Endothelial cell of umbilical vein (primary cell): Measurements from ENCODE around the gene ACTR1A. TPM values are rescaled to one million over a fixed set of nuclear protein-coding genes. Genes with fewer than 3 reads are reported as not detected.

Experiments used
- BruUV-seq: library from RNA; stranded (reverse); fragments of 400-500 nt; replicated peaks from 2 replicates; lab custom pipeline; 2021; lab: Mats Ljungman, UMichigan
- CTCF ChIA-PET: fragments of 300-600, 350-600 bp; sonication (Branson Sonifier 250); formaldehyde crosslinking; loops from one replicate; lab custom pipeline; 2021; ENCODE audit warnings: antibody characterized with exemption, inconsistent platforms; lab: Charles Lee
- POLR2A ChIA-PET: fragments of 300-600, 350-600 bp; sonication (Branson Sonifier 250); formaldehyde crosslinking; loops from one replicate; lab custom pipeline; 2021; ENCODE audit warnings: antibody characterized with exemption, inconsistent platforms; lab: Charles Lee
- DNase-seq: peaks from one replicate; pipeline ENCODE4 v3.0.0-alpha.2; 2011; ENCODE audit warnings: low read depth, low spot score
- FAIRE-seq: peaks from 2 replicates; lab custom pipeline; 2011; peaks lifted over from hg19 to GRCh38; lab: Jason Lieb, UNC
- H2AFZ ChIP-seq: 2 replicates; pipeline ENCODE4 v1.6.0; 2012; ENCODE audit warnings: low read depth, low read length, control low read depth, inconsistent platforms
- H3K27ac ChIP-seq: 2 replicates; pipeline ENCODE4 v1.5.1; 2011; ENCODE audit warnings: low read depth, mild to moderate bottlenecking, control low read depth, low read length, moderate library complexity; ENCODE audit not compliant: insufficient read depth
- H3K27me3 ChIP-seq, 2 experiments: 2 replicates each; pipeline versions ENCODE4 v1.6.0 to v1.6.1; 2011; ENCODE audit warnings: low read length in 2 of 2, mixed read lengths in 1 of 2; ENCODE audit not compliant: control insufficient read depth in 2 of 2, insufficient read depth in 2 of 2
- H3K36me3 ChIP-seq, 2 experiments: 2 replicates in 1 of 2; 3 replicates in 1 of 2; pipeline ENCODE4 v1.5.1; 2011; ENCODE audit warnings: low read length in 2 of 2, mild to moderate bottlenecking in 1 of 2, moderate library complexity in 1 of 2; ENCODE audit not compliant: control insufficient read depth in 2 of 2, insufficient read depth in 2 of 2; ENCODE audit errors: extremely low read depth in 1 of 2
- H3K4me1 ChIP-seq: 3 replicates; pipeline ENCODE4 v1.5.1; 2011; ENCODE audit warnings: mild to moderate bottlenecking, low read length; ENCODE audit not compliant: control insufficient read depth, insufficient read depth; ENCODE audit errors: extremely low read depth
- H3K4me2 ChIP-seq: 2 replicates; pipeline ENCODE4 v1.6.1; 2011; ENCODE audit warnings: low read length, control low read depth, mixed read lengths; ENCODE audit not compliant: insufficient read depth
- H3K4me3 ChIP-seq, 3 experiments: fragments of 200-600 bp in 1 of 3; sonication (generic), shearing (Covaris generic) in 1 of 3; replicated peaks in 1 of 3; 2 replicates each; pipeline ENCODE4 v1.5.1; 2011 to 2016; ENCODE audit warnings: control low read depth in 3 of 3, low read length in 3 of 3, mild to moderate bottlenecking in 2 of 3, inconsistent platforms in 1 of 3, low read depth in 1 of 3, moderate library complexity in 1 of 3; ENCODE audit not compliant: insufficient read depth in 1 of 3
- H3K79me2 ChIP-seq: 2 replicates; pipeline ENCODE4 v1.6.0; 2012; ENCODE audit warnings: low read length, inconsistent platforms; ENCODE audit not compliant: control insufficient read depth, insufficient read depth
- H3K9ac ChIP-seq: replicated peaks from 2 replicates; pipeline ENCODE3; 2011; ENCODE audit warnings: low read length, control low read depth; ENCODE audit not compliant: insufficient read depth; ENCODE audit errors: extremely low read depth
- H3K9me1 ChIP-seq: replicated peaks from 3 replicates; pipeline ENCODE4 v1.6.0; 2011; ENCODE audit warnings: mild to moderate bottlenecking, low read length; ENCODE audit not compliant: control insufficient read depth, insufficient read depth; ENCODE audit errors: extremely low read depth
- H3K9me3 ChIP-seq: replicated peaks from 2 replicates; pipeline ENCODE4 v1.5.1; 2012; ENCODE audit warnings: low read length, inconsistent platforms; ENCODE audit not compliant: control insufficient read depth, insufficient read depth
- H4K20me1 ChIP-seq: replicated peaks from 2 replicates; pipeline ENCODE3; 2011; ENCODE audit warnings: mild to moderate bottlenecking, low read length; ENCODE audit not compliant: control insufficient read depth, insufficient read depth; ENCODE audit errors: extremely low read depth
- EZH2 ChIP-seq: IDR thresholded peaks from 2 replicates; pipeline ENCODE4 v1.6.1; 2012; ENCODE audit warnings: borderline replicate concordance, low read depth, mild to moderate bottlenecking, moderate library complexity, low read length, inconsistent platforms; ENCODE audit not compliant: severe bottlenecking
- FOS ChIP-seq: IDR thresholded peaks from 2 replicates; pipeline ENCODE4 v1.6.1; 2011; ENCODE audit warnings: mild to moderate bottlenecking, low read length, moderate library complexity, borderline replicate concordance; ENCODE audit not compliant: insufficient read depth
- GATA2 ChIP-seq: IDR thresholded peaks from 2 replicates; pipeline ENCODE4 v1.7.0; 2011; ENCODE audit warnings: low read depth, mild to moderate bottlenecking, moderate library complexity, mixed read lengths, low read length; ENCODE audit not compliant: insufficient read length, insufficient read depth
- JUN ChIP-seq: IDR thresholded peaks from 2 replicates; pipeline ENCODE4 v1.6.1; 2011; ENCODE audit warnings: borderline replicate concordance, low read depth; ENCODE audit not compliant: insufficient read length, insufficient read depth
- MYC ChIP-seq: IDR thresholded peaks from one replicate; pipeline ENCODE4 v1.6.1; 2011; ENCODE audit warnings: mild to moderate bottlenecking, low read depth, low read length
- POLR2A ChIP-seq: IDR thresholded peaks from 2 replicates; pipeline ENCODE4 v1.6.1; 2012; ENCODE audit warnings: low read depth, mild to moderate bottlenecking, control low read depth, low read length
- POLR2AphosphoS5 ChIP-seq: IDR thresholded peaks from 2 replicates; pipeline ENCODE4 v1.6.1; 2012; ENCODE audit warnings: low read depth, mild to moderate bottlenecking, control low read depth, low read length, moderate library complexity; ENCODE audit not compliant: insufficient read depth
- dilution Hi-C: fragments of 300-500 bp; cut with MboI; formaldehyde crosslinking; loops from one replicate; pipeline ENCODE4 v1.15.0; 2019; ENCODE audit warnings: low sequenced_read_pairs; ENCODE audit not compliant: extremely low pct_ligation_motif_present
- intact Hi-C: fragments of 100-400 bp; cut with micrococcal nuclease; formaldehyde crosslinking; loops from one replicate; pipeline ENCODE4 v1.10.0; 2022
- polyA plus RNA-seq, 4 experiments: library from polyadenylated mRNA; depleted of rRNA in 3 of 4; stranded (reverse) in 3 of 4; unstranded in 1 of 4; fragments of >200 nt; gene quantifications; 2 replicates each; pipeline versions ENCODE4 v1.2.1 to v1.2.3, GENCODE V29; 2011 to 2012; ENCODE audit warnings: missing spikeins in 1 of 4
- total RNA-seq: library from RNA; stranded (reverse); gene quantifications from 2 replicates; pipeline ENCODE4 v1.2.3, GENCODE V29; 2021
- TF ChIP-seq, protein P1 (sequence below), 2 donors: IDR thresholded peaks; 1 replicate in 1 of 2; 2 replicates in 1 of 2; pipeline ENCODE4 v1.5.1; 2011; ENCODE audit warnings: low read length in 2 of 2, mild to moderate bottlenecking in 2 of 2, moderate library complexity in 2 of 2, control low read depth in 1 of 2, inconsistent platforms in 1 of 2, low read depth in 1 of 2; ENCODE audit not compliant: insufficient read depth in 1 of 2; ENCODE audit errors: extremely low read depth in 1 of 2
- TF ChIP-seq, protein P2 (sequence below): IDR thresholded peaks from 2 replicates; pipeline ENCODE4 v1.6.1; 2011; ENCODE audit not compliant: insufficient read depth, insufficient read length

ACTR1A gene
- total and polyA plus RNA-seq, 2 donors (not counting 3 experiments of a cell fraction or from before 2014, with no cell fraction given) = 155 to 164 TPM

GRCh38 chr10:102461187-102462054, 41.1 kb downstream of the ACTR1A start:
- Histone ChIP-seq H3K4me2 (peak overlapping the region; percentile 84), H3K4me1 (peaks cover 7% of the 10 kb centered on the region), H3K9me3 (no peaks in the 10 kb centered on the region), H3K79me2 (no peaks in the 10 kb centered on the region), H3K4me3 (peak overlapping the region; percentile 44 to 55 (median 50)), H3K9ac (peak overlapping the region; percentile 34), H3K9me1 (no peaks in the 10 kb centered on the region), H4K20me1 (no peaks in the 10 kb centered on the region), H3K27ac (no peak overlapping the region), H2AFZ (peak overlapping the region; percentile 94), H3K36me3 (no peaks in the 10 kb centered on the region), H3K27me3 (peaks cover 0 to 4% of the 10 kb centered on the region in 2 experiments)
- POLR2A ChIA-PET = no interaction called here
- intact Hi-C loops (no loop called here), dilution Hi-C loops (no loop called here)
- peak; percentile 75 for FAIRE-seq
- DNase-seq = peak; percentile 78
- TF ChIP-seq POLR2AphosphoS5 (peak; percentile 26), EZH2 (no peak)
- BruUV-seq = no TSS peak
- CTCF ChIA-PET = interaction anchor here (1.0 to 2.7 kb wide), 7 partner anchors 9 to 122 kb away, joined by 3 to 16 read pairs (median 5); partner anchors contain the start of gene C10orf95

DNA sequence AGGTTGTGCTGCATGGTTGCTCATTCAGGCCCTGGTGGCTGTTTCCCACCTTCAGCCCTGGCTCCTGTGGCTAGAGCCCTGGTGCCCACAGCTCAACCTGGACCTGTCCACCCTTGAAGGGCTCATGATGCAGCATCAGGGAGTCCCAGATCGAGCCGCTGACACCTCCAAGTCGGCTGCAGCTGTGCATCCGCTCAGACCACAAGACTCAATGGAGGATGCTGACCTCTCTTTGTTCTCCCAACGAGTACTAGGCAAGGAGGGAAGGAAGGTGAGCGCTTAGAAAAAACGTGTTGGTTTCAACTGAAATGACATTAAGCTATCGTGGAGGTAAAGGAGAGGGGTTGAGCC, 41.7 kb downstream of the ACTR1A start:
- FAIRE-seq (no peak), DNase-seq (no peak)
- POLR2A ChIA-PET = no interaction called here
- intact Hi-C loops (no loop called here), dilution Hi-C loops (no loop called here)
- Histone ChIP-seq H3K27ac (no peak overlapping the region), H3K9me1 (no peaks in the 10 kb centered on the region), H2AFZ (peak overlapping the region; percentile 94), H3K4me1 (peaks cover 7% of the 10 kb centered on the region), H3K27me3 (peaks cover 0 to 4% of the 10 kb centered on the region in 2 experiments), H3K4me3 (peak overlapping the region in 2 of 3 experiments; percentile 50 to 55), H3K9me3 (no peaks in the 10 kb centered on the region), H3K4me2 (peak overlapping the region; percentile 84), H3K79me2 (no peaks in the 10 kb centered on the region), H4K20me1 (no peaks in the 10 kb centered on the region), H3K9ac (peak overlapping the region; percentile 34), H3K36me3 (no peaks in the 10 kb centered on the region)
- BruUV-seq = no TSS peak
- CTCF ChIA-PET = interaction anchor here (1.1 to 2.7 kb wide), 5 partner anchors 9 to 123 kb away, joined by 5 to 16 read pairs (median 5); partner anchors contain the start of gene C10orf95
- TF ChIP-seq JUN = no peak
- no peak for TF ChIP-seq EZH2
- no peak for TF ChIP-seq FOS
- TF ChIP-seq GATA2 = no peak
- no peak for TF ChIP-seq POLR2A
- TF ChIP-seq POLR2AphosphoS5 = no peak
- no peak for TF ChIP-seq MYC
- TF ChIP-seq, protein P1, sequence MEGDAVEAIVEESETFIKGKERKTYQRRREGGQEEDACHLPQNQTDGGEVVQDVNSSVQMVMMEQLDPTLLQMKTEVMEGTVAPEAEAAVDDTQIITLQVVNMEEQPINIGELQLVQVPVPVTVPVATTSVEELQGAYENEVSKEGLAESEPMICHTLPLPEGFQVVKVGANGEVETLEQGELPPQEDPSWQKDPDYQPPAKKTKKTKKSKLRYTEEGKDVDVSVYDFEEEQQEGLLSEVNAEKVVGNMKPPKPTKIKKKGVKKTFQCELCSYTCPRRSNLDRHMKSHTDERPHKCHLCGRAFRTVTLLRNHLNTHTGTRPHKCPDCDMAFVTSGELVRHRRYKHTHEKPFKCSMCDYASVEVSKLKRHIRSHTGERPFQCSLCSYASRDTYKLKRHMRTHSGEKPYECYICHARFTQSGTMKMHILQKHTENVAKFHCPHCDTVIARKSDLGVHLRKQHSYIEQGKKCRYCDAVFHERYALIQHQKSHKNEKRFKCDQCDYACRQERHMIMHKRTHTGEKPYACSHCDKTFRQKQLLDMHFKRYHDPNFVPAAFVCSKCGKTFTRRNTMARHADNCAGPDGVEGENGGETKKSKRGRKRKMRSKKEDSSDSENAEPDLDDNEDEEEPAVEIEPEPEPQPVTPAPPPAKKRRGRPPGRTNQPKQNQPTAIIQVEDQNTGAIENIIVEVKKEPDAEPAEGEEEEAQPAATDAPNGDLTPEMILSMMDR (IDR thresholded peaks at IDR 0.05; ENCODE audit: extremely low read depth in 1 of 2, insufficient read depth in 1 of 2, low read depth in 1 of 2, low read length in 2 of 2) = no peak
- TF ChIP-seq, protein P2, sequence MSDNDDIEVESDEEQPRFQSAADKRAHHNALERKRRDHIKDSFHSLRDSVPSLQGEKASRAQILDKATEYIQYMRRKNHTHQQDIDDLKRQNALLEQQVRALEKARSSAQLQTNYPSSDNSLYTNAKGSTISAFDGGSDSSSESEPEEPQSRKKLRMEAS = no peak
